CD4-positive, CD25-positive, alpha-beta regulatory T cell (primary cell): ENCODE data around the gene KCNJ13. TPM values are rescaled to one million over a fixed set of nuclear protein-coding genes. Genes with fewer than 3 reads are reported as not detected.

ENCODE experiments used
- ATAC-seq, 2 donors: fragments of 150-1000 bp; cut with Tn5 transposase; one replicate each; pipeline ENCODE4 v1.10.0; 2021; ENCODE audit warnings: low read depth in 2 of 2, moderate number of reproducible peaks in 2 of 2, moderate library complexity in 1 of 2
- DNase-seq, 3 donors: peaks; one replicate each; pipeline versions ENCODE4 v3.0.0 to v3.0.0-alpha.2; 2012 to 2022; ENCODE audit warnings: mixed read lengths in 1 of 3
- H3K27ac ChIP-seq: one replicate; pipeline ENCODE4 v1.7.0; 2013; ENCODE audit warnings: mild to moderate bottlenecking, low read length; ENCODE audit not compliant: insufficient read depth, poor library complexity, severe bottlenecking
- H3K27me3 ChIP-seq: one replicate; pipeline ENCODE4 v1.7.0; 2013; ENCODE audit warnings: low read length; ENCODE audit not compliant: control insufficient read depth, insufficient read depth
- H3K36me3 ChIP-seq: one replicate; pipeline ENCODE4 v1.7.0; 2013; ENCODE audit warnings: mild to moderate bottlenecking, low read length, moderate library complexity; ENCODE audit not compliant: control insufficient read depth, insufficient read depth
- H3K4me1 ChIP-seq: 2 replicates; pipeline ENCODE4 v1.7.0; 2013; ENCODE audit warnings: mild to moderate bottlenecking, low read length; ENCODE audit not compliant: insufficient read depth, control insufficient read depth, poor library complexity, severe bottlenecking
- H3K4me3 ChIP-seq: one replicate; pipeline ENCODE4 v1.7.0; 2013; ENCODE audit warnings: low read depth, mild to moderate bottlenecking, low read length, moderate library complexity
- H3K9me3 ChIP-seq, 2 experiments: 1 replicate in 1 of 2; 2 replicates in 1 of 2; pipeline ENCODE4 v1.7.0; 2013; ENCODE audit warnings: low read length in 2 of 2, mild to moderate bottlenecking in 1 of 2, moderate library complexity in 1 of 2; ENCODE audit not compliant: control insufficient read depth in 2 of 2
- H3K27ac Mint-ChIP-seq, 3 donors: one replicate each; pipeline ENCODE4 v1.8.0; 2020 to 2022; ENCODE audit warnings: mild to moderate bottlenecking in 3 of 3, mixed read lengths in 3 of 3, moderate library complexity in 2 of 3
- H3K27me3 Mint-ChIP-seq: one replicate; pipeline ENCODE4 v1.8.0; 2022; ENCODE audit warnings: mild to moderate bottlenecking, mixed read lengths
- H3K36me3 Mint-ChIP-seq: one replicate; pipeline ENCODE4 v1.8.0; 2020; ENCODE audit warnings: mixed read lengths
- H3K4me1 Mint-ChIP-seq, 4 donors: one replicate each; pipeline ENCODE4 v1.8.0; 2020 to 2022; ENCODE audit warnings: mixed read lengths in 4 of 4, mild to moderate bottlenecking in 1 of 4
- H3K4me3 Mint-ChIP-seq, 4 donors: one replicate each; pipeline ENCODE4 v1.8.0; 2020 to 2022; ENCODE audit warnings: mild to moderate bottlenecking in 4 of 4, mixed read lengths in 4 of 4, moderate library complexity in 3 of 4
- H3K9me3 Mint-ChIP-seq, 7 donors: one replicate each; pipeline ENCODE4 v1.8.0; 2020 to 2022; ENCODE audit warnings: mixed read lengths in 7 of 7, mild to moderate bottlenecking in 3 of 7, moderate library complexity in 2 of 7
- polyA plus RNA-seq, 4 donors: library from polyadenylated mRNA; unstranded; fragments of 300-500 nt; fragmentation: Illumina TruSeq; gene quantifications; one replicate each; pipeline ENCODE4 v1.2.3, GENCODE V29; 2021
- total RNA-seq: library from RNA; stranded (reverse); gene quantifications from one replicate; pipeline ENCODE4 v1.2.3, GENCODE V29; 2022

KCNJ13 gene
- total and polyA plus RNA-seq, 5 donors from 2014 or later = 0.25 to 0.30 (median 0.26) TPM; not detected in 2

- H3K4me1 ChIP-seq = peaks cover 14% of the 10 kb centered on the region
- Mint-ChIP-seq H3K9me3 (no peaks in the 10 kb centered on the region), H3K4me1 (peaks cover 19 to 33% (median 28%) of the 10 kb centered on the region in 4 donors), H3K36me3 (peaks cover 41% of the 10 kb centered on the region), H3K27ac (peak overlapping the region in 2 of 3 donors; percentile 45 to 61), H3K4me3 (no peak overlapping the region), H3K27me3 (no peaks in the 10 kb centered on the region)
- H3K36me3 ChIP-seq = peaks cover 30% of the 10 kb centered on the region
- H3K27me3 ChIP-seq = no peaks in the 10 kb centered on the region
- no peak overlapping the region for H3K4me3 ChIP-seq
- H3K27ac ChIP-seq = no peak overlapping the region
- H3K9me3 ChIP-seq = no peaks in the 10 kb centered on the region
- ATAC-seq (no peak), DNase-seq (no peak)
These were observed 6.2 kb downstream of the KCNJ13 start for GRCh38 chr2:232770207-232770606.

DNA sequence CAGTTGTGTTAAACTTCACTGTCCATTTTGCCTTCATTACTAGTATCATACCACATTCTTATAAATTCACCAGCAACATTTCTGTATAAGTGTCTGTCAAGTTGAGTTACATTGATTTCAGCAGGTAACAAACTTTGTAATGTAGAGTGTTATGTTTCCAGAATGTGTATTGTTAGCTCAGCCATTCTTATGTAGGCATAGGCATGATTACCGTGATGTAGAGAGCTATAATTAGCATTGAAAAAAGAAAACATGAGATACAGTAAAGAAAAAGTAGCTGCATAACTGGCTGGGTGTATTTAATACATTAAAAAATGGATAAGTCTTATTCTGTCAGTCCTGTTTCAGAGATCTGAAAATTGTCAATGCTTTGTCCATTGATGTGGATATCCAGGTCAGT is 8.5 kb downstream of the KCNJ13 start:
- Mint-ChIP-seq H3K4me1 (peaks cover 11 to 27% (median 17%) of the 10 kb centered on the region in 4 donors), H3K4me3 (no peak overlapping the region), H3K9me3 (no peaks in the 10 kb centered on the region), H3K27ac (no peak overlapping the region), H3K27me3 (no peaks in the 10 kb centered on the region), H3K36me3 (peaks cover 49% of the 10 kb centered on the region)
- ATAC-seq = no peak
- Histone ChIP-seq H3K9me3 (no peaks in the 10 kb centered on the region), H3K27ac (no peak overlapping the region), H3K4me3 (no peak overlapping the region), H3K4me1 (peaks cover 11% of the 10 kb centered on the region), H3K36me3 (peaks cover 44% of the 10 kb centered on the region), H3K27me3 (no peaks in the 10 kb centered on the region)
- no peak for DNase-seq

GRCh38 chr2:232761301-232761907 is 15.0 kb downstream of the KCNJ13 start:
- no peak overlapping the region for H3K27ac ChIP-seq
- no peak overlapping the region for H3K4me3 Mint-ChIP-seq
- no peak overlapping the region for H3K27ac Mint-ChIP-seq
- no peaks in the 10 kb centered on the region for H3K9me3 ChIP-seq
- ATAC-seq (peak; percentile 69 to 71), DNase-seq (peak; percentile 10 to 71 (median 49))
- H3K4me3 ChIP-seq = no peak overlapping the region
- no peaks in the 10 kb centered on the region for H3K9me3 Mint-ChIP-seq
- H3K4me1 ChIP-seq = peaks cover 13% of the 10 kb centered on the region
- peaks cover 37% of the 10 kb centered on the region for H3K36me3 Mint-ChIP-seq
- H3K4me1 Mint-ChIP-seq = peaks cover 17 to 23% (median 21%) of the 10 kb centered on the region in 4 donors
- H3K36me3 ChIP-seq = peaks cover 49% of the 10 kb centered on the region
- H3K27me3 Mint-ChIP-seq = no peaks in the 10 kb centered on the region
- H3K27me3 ChIP-seq = no peaks in the 10 kb centered on the region

DNA sequence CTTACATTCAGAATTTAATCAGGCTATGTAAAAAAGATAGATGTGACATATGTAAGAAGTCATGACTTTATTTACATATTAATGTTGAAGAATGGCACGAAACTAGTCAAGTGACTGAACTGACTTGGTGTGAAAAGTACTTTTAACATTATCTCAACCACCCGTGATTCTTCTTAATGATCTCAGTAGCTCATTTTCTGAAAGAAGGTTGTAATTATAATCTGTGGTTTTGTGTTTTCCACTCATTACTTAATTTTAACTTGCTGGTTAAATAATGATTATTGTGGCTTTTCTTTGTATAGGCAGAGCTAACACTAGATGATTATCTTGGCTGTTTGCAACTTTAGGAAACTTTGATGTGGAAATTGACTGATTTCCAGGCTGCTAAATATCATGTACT is 18.5 kb downstream of the KCNJ13 start:
- DNase-seq = peak in 1 of 3 donors; percentile 34
- no peak overlapping the region for H3K4me3 Mint-ChIP-seq

GRCh38 chr2:232750135-232750671 is 26.2 kb downstream of the KCNJ13 start:
- Mint-ChIP-seq H3K9me3 (no peaks in the 10 kb centered on the region), H3K27me3 (no peaks in the 10 kb centered on the region), H3K36me3 (peaks cover 33% of the 10 kb centered on the region), H3K4me3 (no peak overlapping the region), H3K27ac (no peak overlapping the region), H3K4me1 (peaks cover 0 to 6% (median 0%) of the 10 kb centered on the region in 4 donors)
- Histone ChIP-seq H3K9me3 (no peaks in the 10 kb centered on the region), H3K4me3 (no peak overlapping the region), H3K4me1 (no peaks in the 10 kb centered on the region), H3K27ac (no peak overlapping the region), H3K36me3 (peaks cover 53% of the 10 kb centered on the region), H3K27me3 (no peaks in the 10 kb centered on the region)
- DNase-seq = no peak
- ATAC-seq = no peak

More for the DNA sequence above, 18.5 kb downstream of the KCNJ13 start:
- Histone ChIP-seq H3K36me3 (peaks cover 41% of the 10 kb centered on the region), H3K4me1 (peaks cover 13% of the 10 kb centered on the region), H3K27me3 (no peaks in the 10 kb centered on the region), H3K4me3 (no peak overlapping the region), H3K27ac (peak overlapping the region; percentile 36), H3K9me3 (no peaks in the 10 kb centered on the region)
- Mint-ChIP-seq H3K27ac (peak overlapping the region in 2 of 3 donors; percentile 39 to 62), H3K27me3 (no peaks in the 10 kb centered on the region), H3K4me1 (peaks cover 21 to 27% (median 25%) of the 10 kb centered on the region in 4 donors), H3K36me3 (peaks cover 27% of the 10 kb centered on the region), H3K9me3 (no peaks in the 10 kb centered on the region)
- ATAC-seq = no peak

DNA sequence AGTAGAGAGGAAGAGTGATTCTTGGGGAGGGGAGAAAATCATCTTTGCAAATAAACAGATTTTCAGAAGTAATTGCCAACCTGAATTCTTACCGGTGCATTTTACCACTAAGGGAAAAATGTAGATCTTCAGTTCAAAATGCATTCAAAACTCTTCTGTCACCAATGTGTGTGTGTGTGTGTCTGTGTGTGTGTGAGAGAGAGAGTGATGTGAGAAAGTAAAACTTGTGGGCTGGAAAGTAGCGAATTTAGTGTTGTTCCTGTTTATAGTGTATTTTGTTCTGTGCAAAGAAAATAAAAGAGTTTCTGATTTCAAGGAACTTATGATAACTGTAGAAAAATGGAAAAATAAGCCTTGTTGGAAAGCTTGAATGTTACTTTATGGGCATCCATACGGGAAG is 27.0 kb downstream of the KCNJ13 start:
- Histone ChIP-seq H3K27me3 (no peaks in the 10 kb centered on the region), H3K4me1 (no peaks in the 10 kb centered on the region), H3K9me3 (no peaks in the 10 kb centered on the region), H3K4me3 (no peak overlapping the region), H3K36me3 (peaks cover 53% of the 10 kb centered on the region), H3K27ac (no peak overlapping the region)
- Mint-ChIP-seq H3K4me1 (peaks cover 0 to 8% (median 1%) of the 10 kb centered on the region in 4 donors), H3K4me3 (no peak overlapping the region), H3K9me3 (no peaks in the 10 kb centered on the region), H3K27me3 (no peaks in the 10 kb centered on the region), H3K36me3 (peaks cover 32% of the 10 kb centered on the region), H3K27ac (peak overlapping the region in 1 of 3 donors; percentile 0)
- no peak for ATAC-seq
- DNase-seq = no peak

- no peak for ATAC-seq
- no peak overlapping the region for H3K4me3 Mint-ChIP-seq
These were observed 28.3 kb downstream of the KCNJ13 start for GRCh38 chr2:232748038-232748437.

GRCh38 chr2:232744963-232745362 is 31.4 kb downstream of the KCNJ13 start:
- no peaks in the 10 kb centered on the region for H3K27me3 Mint-ChIP-seq
- H3K9me3 Mint-ChIP-seq = no peaks in the 10 kb centered on the region
- no peak overlapping the region for H3K4me3 Mint-ChIP-seq
- Histone ChIP-seq H3K9me3 (no peaks in the 10 kb centered on the region), H3K4me1 (no peaks in the 10 kb centered on the region), H3K36me3 (peaks cover 32% of the 10 kb centered on the region), H3K4me3 (no peak overlapping the region), H3K27ac (no peak overlapping the region), H3K27me3 (no peaks in the 10 kb centered on the region)
- H3K4me1 Mint-ChIP-seq = peaks cover 5 to 23% (median 18%) of the 10 kb centered on the region in 4 donors
- DNase-seq = peak in 1 of 3 donors; percentile 18
- H3K27ac Mint-ChIP-seq = peak overlapping the region in 1 of 3 donors; percentile 39
- no peak for ATAC-seq
- H3K36me3 Mint-ChIP-seq = peaks cover 30% of the 10 kb centered on the region

More at GRCh38 chr2:232748038-232748437, 28.3 kb downstream of the KCNJ13 start:
- Mint-ChIP-seq H3K36me3 (peaks cover 28% of the 10 kb centered on the region), H3K4me1 (peaks cover 0 to 14% (median 12%) of the 10 kb centered on the region in 4 donors), H3K27ac (no peak overlapping the region), H3K9me3 (no peaks in the 10 kb centered on the region), H3K27me3 (no peaks in the 10 kb centered on the region)
- no peak for DNase-seq
- H3K36me3 ChIP-seq = peaks cover 50% of the 10 kb centered on the region
- H3K4me1 ChIP-seq = no peaks in the 10 kb centered on the region
- no peak overlapping the region for H3K27ac ChIP-seq
- H3K27me3 ChIP-seq = no peaks in the 10 kb centered on the region
- H3K9me3 ChIP-seq = no peaks in the 10 kb centered on the region
- H3K4me3 ChIP-seq = no peak overlapping the region
